Ovary (tissue), 3 donors: Measurements from ENCODE around the gene WFDC1.

ENCODE experiments used
- EP300 ChIP-seq: sonication (generic); formaldehyde crosslinking; IDR thresholded peaks from one replicate; pipeline ENCODE4 v1.6.1; 2017; ENCODE audit warnings: antibody characterized with exemption
- POLR2A ChIP-seq: fragments of 450-650 bp; IDR thresholded peaks from one replicate; pipeline ENCODE4 v1.6.1; 2017; ENCODE audit warnings: antibody characterized with exemption, mild to moderate bottlenecking, moderate library complexity
- TF ChIP-seq, protein P1 (sequence below), 3 donors: fragments of 450-650 bp in 2 of 3; fragments of 200-600 bp in 1 of 3; IDR thresholded peaks; one replicate each; pipeline versions ENCODE4 v1.5.1 to v1.8.0; 2016 to 2022; ENCODE audit warnings: antibody characterized with exemption in 3 of 3, mild to moderate bottlenecking in 1 of 3
- donor health status: DM: no; HTN: no; CAD: no.

DNA sequence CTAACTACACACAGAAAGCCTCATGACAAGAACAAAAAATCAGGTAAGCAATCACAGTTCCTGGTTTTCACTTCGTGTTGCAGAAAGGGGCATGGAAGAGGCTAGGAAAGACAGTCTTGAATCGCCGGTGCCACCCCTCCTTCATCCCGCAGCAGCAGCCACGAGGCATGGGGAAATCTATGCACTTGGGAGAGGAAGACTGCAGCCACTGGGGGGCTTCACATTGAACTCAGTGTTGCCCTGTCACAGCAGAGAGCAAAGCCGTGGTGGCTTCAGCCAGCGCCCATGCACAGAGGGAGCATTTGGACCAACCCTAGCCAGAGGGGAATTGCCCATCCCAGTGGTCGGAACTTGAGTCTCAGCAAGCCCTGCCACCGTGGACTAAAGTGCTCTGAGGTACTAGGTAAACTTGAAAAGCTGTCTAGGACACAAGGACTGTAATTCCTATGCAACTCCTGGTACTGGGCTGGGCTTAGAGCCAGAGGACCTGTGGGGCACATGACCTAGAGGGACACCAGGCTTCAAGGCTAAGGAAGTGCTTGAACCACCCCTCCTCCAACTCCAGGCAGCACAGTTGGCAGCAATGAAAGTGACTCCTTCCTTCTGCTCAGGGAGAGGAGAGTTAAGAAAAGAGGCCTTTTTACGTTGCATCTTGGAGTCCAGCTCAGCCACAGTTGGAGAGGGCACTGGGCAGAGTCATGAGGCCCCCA, 38.5 kb downstream of the WFDC1 start:
- TF ChIP-seq, protein P1, sequence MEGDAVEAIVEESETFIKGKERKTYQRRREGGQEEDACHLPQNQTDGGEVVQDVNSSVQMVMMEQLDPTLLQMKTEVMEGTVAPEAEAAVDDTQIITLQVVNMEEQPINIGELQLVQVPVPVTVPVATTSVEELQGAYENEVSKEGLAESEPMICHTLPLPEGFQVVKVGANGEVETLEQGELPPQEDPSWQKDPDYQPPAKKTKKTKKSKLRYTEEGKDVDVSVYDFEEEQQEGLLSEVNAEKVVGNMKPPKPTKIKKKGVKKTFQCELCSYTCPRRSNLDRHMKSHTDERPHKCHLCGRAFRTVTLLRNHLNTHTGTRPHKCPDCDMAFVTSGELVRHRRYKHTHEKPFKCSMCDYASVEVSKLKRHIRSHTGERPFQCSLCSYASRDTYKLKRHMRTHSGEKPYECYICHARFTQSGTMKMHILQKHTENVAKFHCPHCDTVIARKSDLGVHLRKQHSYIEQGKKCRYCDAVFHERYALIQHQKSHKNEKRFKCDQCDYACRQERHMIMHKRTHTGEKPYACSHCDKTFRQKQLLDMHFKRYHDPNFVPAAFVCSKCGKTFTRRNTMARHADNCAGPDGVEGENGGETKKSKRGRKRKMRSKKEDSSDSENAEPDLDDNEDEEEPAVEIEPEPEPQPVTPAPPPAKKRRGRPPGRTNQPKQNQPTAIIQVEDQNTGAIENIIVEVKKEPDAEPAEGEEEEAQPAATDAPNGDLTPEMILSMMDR (IDR thresholded peaks at IDR 0.05) = no peak
- no peak for TF ChIP-seq POLR2A
- no peak for TF ChIP-seq EP300
